GM12801 (cell line): Measurements from ENCODE around the gene DYNC1LI1.

Experiments used
- TF ChIP-seq, protein P1 (sequence below): IDR thresholded peaks from one replicate; pipeline ENCODE4 v1.5.1; 2011; ENCODE audit warnings: control low read depth; ENCODE audit not compliant: insufficient read length; ENCODE audit errors: extremely low read depth

Gene DYNC1LI1

DNA sequence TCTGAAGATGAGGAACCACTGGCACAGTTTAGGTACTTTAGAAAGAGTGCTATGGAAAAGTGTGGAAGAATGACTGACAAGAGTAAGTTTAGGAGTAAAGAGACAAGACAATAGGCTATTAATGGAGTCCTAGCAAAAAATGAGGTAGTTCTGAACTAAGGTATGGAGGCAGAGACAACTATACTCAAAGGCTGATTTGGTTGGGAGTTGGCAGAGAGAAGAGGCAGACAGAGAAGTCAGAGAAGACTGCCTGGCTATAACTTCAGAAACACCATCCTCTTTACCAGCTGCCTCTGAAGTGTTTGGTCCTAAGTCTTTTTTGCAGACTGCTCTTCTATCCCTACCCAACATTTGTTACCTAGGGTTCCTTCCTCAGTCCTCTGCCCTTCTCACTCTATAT is 19.2 kb downstream of the DYNC1LI1 start:
- TF ChIP-seq, protein P1, sequence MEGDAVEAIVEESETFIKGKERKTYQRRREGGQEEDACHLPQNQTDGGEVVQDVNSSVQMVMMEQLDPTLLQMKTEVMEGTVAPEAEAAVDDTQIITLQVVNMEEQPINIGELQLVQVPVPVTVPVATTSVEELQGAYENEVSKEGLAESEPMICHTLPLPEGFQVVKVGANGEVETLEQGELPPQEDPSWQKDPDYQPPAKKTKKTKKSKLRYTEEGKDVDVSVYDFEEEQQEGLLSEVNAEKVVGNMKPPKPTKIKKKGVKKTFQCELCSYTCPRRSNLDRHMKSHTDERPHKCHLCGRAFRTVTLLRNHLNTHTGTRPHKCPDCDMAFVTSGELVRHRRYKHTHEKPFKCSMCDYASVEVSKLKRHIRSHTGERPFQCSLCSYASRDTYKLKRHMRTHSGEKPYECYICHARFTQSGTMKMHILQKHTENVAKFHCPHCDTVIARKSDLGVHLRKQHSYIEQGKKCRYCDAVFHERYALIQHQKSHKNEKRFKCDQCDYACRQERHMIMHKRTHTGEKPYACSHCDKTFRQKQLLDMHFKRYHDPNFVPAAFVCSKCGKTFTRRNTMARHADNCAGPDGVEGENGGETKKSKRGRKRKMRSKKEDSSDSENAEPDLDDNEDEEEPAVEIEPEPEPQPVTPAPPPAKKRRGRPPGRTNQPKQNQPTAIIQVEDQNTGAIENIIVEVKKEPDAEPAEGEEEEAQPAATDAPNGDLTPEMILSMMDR: no peak

DNA sequence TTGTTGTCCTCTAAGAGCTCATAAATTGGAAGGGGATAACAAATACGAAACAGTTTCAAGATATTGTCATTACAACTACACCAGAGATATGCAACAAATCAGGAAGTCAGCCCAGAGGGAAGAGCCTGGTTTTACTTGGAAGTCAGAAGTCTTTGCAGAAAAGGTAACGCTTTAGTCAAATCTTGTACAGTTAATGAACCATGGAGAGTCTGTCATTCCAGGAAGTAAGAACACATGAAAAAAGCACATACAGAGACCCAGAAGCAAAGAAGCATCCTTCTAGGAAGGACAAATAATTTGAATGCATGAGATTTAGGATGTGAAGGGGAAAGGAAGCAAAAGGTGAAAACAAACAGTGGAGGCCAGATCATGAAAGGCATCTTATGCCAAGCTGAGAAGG is 19.6 kb downstream of the DYNC1LI1 start:
- TF ChIP-seq, protein P1: no peak

DNA sequence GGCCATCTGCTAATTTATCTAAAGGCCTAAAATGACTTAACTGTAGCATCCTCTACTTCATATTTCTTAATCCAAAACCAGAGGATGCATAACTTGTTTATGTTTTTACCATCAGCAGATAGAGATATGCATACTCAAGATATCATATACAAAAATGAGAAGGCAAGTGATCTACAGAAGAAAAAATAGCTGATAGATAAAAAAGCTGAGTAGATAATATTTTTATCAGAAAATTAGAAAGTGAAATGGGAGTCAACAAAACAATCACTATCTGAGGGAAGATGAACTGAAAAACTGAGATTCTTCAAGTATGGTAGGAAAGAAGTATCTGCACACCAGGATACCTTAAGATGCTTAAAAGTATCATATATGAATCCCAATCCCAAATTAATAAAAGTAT is 25.4 kb downstream of the DYNC1LI1 start:
- TF ChIP-seq, protein P1: no peak

DNA sequence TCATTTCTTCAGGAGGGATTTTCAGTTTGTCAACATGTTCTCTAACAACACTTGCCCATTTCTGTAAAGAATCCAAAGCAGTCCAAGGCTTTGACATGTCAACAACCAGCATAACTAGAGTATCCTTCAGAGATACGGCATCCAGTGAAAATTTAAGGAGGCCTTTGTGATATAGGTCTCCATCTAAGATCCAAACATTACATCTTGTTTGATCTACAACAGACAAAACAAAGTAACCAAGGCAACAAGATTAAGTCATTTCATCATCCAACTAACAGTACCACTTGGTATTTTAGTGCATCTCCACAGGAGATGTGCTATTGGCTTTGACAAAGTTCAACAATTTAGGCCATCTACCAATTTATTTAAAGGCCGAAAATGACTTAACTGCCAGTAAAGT is 25.8 kb downstream of the DYNC1LI1 start:
- TF ChIP-seq, protein P1: no peak

DNA sequence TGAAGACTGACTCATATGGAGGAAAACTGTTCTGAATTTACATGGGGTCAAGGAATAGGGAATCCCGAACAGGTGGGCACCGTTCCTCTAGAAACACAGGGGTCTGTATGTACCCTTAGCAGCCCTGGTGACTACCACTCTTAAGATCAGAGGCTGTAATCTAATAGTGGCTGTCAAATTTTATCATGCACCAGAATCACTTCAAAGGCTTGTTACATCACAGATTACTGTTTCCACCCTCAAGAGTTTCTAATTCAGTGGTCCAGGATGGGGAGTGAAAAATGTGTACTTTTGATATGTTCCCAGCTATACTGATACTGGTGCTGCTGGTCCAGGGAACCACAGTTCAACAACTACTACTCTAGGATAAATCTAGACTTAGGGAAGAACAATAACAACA is 27.9 kb downstream of the DYNC1LI1 start:
- TF ChIP-seq, protein P1: no peak

DNA sequence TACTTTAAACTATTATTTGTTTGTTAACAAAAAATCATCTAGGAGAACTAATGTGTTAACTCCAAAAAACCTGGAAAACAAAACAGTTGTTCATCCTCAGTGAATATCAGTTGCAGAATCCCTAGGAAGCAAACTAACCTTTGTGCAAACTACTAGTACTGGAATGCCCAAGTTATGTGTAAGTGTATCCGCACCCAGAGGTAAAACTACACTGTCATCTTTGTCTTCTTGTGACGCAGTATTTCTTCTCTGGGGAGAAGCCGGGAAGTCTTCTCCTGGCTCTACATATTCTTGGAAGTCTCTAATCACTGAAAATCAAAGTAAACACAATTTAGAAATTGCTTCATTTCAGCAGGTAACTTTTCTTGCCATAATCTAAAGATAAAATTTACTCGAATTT is 29.8 kb downstream of the DYNC1LI1 start:
- TF ChIP-seq, protein P1: no peak

DNA sequence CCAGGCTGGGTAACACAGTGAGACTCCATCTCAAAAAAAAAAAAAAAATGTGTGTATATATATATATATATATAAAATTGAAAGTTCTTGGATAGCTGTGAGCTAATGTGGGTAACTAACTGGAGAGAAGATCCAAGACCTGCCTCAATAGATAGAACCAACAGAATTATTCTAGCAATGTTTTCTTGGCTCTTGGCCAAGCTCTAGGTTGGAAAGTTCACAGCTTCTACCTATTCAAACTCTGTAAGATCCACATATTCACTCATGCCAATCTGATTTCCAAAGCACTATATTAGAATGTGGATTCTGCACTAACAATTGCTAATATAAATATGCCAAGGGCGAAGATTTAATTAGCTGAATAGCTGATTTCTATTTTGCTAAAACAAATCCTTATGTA is 38.2 kb downstream of the DYNC1LI1 start:
- TF ChIP-seq, protein P1: no peak
